Tongue (tissue), 2 donors: ENCODE results near the gene ASIC4. TPM values are rescaled to one million over a fixed set of nuclear protein-coding genes. Genes with fewer than 3 reads are reported as not detected.
A peak's percentile ranks its signal among the peaks of the same experiment; 100 is the strongest.

Source experiments
- DNase-seq: peaks from one replicate; pipeline ENCODE4 v3.0.0-alpha.2; 2015
- total RNA-seq: library from RNA; depleted of rRNA; stranded (reverse); fragments of >200 nt; gene quantifications from one replicate; pipeline ENCODE4 v1.2.3, GENCODE V29; 2014

The ASIC4 gene
- total RNA-seq, 1 donor from 2014 or later = 0.10 TPM

GRCh38 chr2:219480004-219480403, 34.3 kb upstream of the ASIC4 start:
- DNase-seq = no peak

GRCh38 chr2:219482674-219483405, 31.4 kb upstream of the ASIC4 start:
- DNase-seq = no peak

GRCh38 chr2:219483451-219484342, 30.6 kb upstream of the ASIC4 start:
- peak; percentile 69 for DNase-seq

GRCh38 chr2:219484343-219485200, 29.7 kb upstream of the ASIC4 start:
- peak; percentile 50 for DNase-seq

- no peak for DNase-seq
These were observed 29.1 kb upstream of the ASIC4 start for GRCh38 chr2:219485201-219485580.

- DNase-seq = peak; percentile 36
These were observed 27.8 kb upstream of the ASIC4 start for GRCh38 chr2:219486380-219486959.

GRCh38 chr2:219488149-219488843, 26.0 kb upstream of the ASIC4 start:
- no peak for DNase-seq

- no peak for DNase-seq
These were observed 25.5 kb upstream of the ASIC4 start for GRCh38 chr2:219488844-219489194.

- no peak for DNase-seq
These were observed 25.0 kb upstream of the ASIC4 start for GRCh38 chr2:219489315-219489714.

GRCh38 chr2:219490186-219490585, 24.1 kb upstream of the ASIC4 start:
- no peak for DNase-seq

GRCh38 chr2:219490600-219491130, 23.6 kb upstream of the ASIC4 start:
- DNase-seq = no peak

GRCh38 chr2:219491278-219491963, 22.9 kb upstream of the ASIC4 start:
- no peak for DNase-seq

GRCh38 chr2:219492575-219492974, 21.7 kb upstream of the ASIC4 start:
- no peak for DNase-seq

- DNase-seq = no peak
These were observed 21.2 kb upstream of the ASIC4 start for GRCh38 chr2:219493086-219493485.

- no peak for DNase-seq
These were observed 19.2 kb upstream of the ASIC4 start for GRCh38 chr2:219494952-219495530.

GRCh38 chr2:219495531-219496122, 18.7 kb upstream of the ASIC4 start:
- peak; percentile 84 for DNase-seq

- no peak for DNase-seq
These were observed 17.9 kb upstream of the ASIC4 start for GRCh38 chr2:219496247-219496824.

GRCh38 chr2:219496825-219497494, 17.3 kb upstream of the ASIC4 start:
- DNase-seq = peak; percentile 56
